Measurements from ENCODE around the gene AGPAT3.

The AGPAT3 gene

DNA sequence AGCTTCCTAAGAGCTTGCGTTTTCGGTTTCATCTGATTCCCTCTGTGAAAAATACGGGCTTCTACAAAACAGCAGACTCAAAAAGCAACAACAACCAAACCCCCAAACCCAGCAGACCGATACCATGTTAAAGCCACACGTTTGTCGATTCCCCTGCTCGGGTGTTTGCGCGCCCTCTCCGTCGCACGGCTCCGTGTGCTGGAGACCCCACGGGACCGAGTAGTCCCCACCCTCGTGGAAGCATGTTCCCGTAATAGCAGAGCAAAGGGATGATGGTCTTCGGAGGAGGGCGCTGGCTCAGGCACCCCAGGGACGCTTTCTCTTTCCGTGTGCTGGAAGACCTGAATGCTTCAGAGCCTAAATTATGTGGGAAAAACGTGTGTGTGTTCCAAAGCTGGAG lies 42.7 kb downstream of the AGPAT3 start:
- DNase-seq (ENCODE audit: low spot score), result no peak

DNA sequence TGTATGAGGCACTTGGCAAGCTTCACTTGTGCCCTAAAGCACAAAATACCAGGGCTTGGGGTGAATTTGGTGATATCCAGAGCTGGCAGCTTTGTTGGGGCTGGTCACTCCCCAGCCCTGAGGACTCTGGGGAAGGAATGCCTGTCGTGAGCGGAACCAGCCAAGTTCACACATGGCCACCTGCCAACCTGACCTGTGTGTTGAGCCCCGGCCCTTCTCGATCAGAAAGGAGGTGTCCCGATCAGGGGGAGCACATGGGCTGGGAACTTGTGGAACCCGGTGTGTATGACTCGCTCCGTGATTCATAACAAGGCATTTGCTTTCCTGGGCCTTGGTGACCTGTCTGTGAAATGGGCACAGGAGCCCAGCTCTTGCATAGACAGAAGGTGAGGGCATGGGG lies 43.1 kb downstream of the AGPAT3 start:
- DNase-seq (ENCODE audit: low spot score), result no peak

DNA sequence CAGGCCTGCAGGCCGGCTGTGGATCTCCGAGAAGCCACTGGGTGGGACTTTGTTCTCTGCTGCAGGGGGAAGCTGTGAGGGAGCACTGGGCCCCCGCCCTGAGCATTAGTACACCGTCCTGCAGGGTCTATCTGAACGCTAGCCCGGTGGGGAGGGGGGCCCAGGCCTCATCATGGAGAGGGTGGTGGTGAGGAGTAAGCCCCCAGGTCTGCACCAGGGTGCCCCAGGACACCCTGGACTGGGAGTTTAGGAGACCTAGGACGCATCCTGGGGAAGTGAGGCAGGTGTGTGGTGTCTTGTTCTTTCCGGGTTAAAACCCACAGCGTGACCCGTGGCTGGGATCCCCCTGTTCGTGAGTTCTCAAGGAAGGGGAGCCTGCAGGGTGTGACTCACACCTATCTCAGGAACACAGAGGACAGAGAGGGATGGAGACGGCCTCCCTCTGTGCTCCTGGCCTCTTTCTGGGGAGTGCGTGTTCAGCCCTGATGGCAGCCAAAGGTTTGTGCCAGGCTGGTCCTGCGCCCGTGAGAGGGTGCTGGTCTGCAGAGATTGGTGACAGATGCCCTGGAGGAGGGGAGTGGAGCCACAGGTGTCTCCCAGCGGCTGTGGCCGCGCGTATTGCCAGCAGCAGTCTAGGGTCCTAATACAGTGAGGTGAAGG lies 44.8 kb downstream of the AGPAT3 start:
- no peak for DNase-seq (ENCODE audit: low spot score)

- no peak for DNase-seq (ENCODE audit: low spot score)
These were observed 45.4 kb downstream of the AGPAT3 start for GRCh38 chr21:43910460-43910859.

DNA sequence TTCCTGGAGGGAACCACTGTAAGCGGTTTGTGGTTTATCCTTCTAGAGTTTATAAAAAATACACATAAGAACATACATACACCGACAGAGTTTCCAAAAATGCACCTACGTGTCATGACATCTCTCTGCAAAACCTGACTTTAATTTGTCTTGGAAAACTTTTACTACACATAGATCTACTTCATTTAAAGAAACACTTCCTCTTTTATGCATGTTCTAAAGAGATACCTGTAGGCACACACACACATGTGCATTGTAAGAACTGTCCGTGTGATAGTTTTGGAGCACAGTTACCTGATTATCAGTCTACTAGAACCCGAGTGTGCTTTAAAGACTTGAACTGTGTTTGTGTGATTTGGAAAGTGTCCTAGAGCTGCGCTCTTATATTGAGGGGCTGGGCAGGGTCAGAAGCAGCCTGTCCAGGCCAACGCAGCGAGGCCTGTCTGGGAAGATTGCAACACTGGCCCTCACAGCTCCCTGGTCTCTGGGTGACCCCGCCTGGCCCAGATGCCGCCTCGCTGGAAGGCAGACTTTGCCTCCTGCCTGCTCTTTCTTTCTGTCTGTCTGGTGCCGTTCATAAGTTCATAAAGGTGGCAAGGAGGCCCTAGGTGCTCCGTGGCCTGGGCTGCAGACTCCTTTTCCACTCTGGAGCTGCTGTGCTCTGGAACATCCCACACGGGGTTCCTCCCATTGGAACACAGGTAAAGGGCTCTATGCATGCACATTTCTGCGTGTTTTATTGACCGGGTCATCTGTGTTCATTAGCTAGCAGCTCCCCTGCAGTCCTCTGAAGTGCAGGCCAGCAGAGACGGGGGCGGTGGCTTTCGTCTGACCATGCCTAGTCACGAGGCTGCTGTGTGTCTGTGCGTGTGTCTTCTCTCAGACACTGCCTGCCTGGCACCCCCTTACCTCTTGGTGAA lies 46.3 kb downstream of the AGPAT3 start:
- DNase-seq (ENCODE audit: low spot score), result no peak

- no peak for DNase-seq (ENCODE audit: low spot score)
These were observed 47.0 kb downstream of the AGPAT3 start for GRCh38 chr21:43911935-43912487.

- no peak for DNase-seq (ENCODE audit: low spot score)
These were observed 47.5 kb downstream of the AGPAT3 start for GRCh38 chr21:43912500-43912899.

DNA sequence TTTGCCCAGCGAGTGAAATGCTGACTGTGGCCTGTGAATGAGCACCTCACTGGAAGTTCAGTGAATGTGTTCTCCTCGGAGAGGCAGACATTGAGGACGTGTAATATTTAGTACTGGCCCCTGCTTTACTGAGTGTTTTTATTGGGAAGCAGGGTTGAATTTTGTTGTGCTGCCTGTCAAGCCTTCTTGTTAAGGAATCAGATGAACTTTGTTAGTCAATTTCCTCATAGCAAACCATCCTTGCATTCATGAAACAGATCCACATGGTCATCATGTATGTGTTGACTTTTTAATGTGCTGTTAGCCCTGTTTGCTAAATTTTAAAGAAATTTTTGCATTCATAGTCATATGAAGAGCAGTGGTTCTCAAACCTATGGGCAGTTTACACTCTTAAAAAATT lies 47.9 kb downstream of the AGPAT3 start:
- no peak for DNase-seq (ENCODE audit: low spot score)

GRCh38 chr21:43913928-43914327 lies 48.9 kb downstream of the AGPAT3 start:
- no peak for DNase-seq (ENCODE audit: low spot score)

DNA sequence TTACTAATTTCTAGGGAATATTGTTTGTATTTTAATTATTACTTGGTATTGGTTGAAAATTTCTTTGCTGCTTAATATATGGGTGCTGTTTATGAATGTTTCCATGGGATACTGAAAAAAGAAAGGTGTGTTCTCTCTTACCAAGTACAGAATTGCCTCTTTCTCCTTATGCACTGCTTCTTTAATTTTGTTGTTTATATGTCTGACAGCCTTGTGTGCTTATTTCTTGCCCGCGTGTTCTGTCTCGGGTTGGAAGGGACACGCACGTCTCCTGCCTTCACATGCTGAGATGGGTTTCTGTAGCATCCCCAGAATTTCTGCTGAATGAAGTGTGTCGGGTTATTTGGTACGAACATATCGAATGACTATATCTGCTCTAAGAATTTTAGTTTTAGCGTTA lies 51.1 kb downstream of the AGPAT3 start:
- DNase-seq (ENCODE audit: low spot score), result no peak

GRCh38 chr21:43916691-43917514 lies 51.9 kb downstream of the AGPAT3 start:
- DNase-seq (ENCODE audit: low spot score), result peak; percentile 51

- peak; percentile 29 for DNase-seq (ENCODE audit: low spot score)
These were observed 52.7 kb downstream of the AGPAT3 start for GRCh38 chr21:43917515-43918384.

DNA sequence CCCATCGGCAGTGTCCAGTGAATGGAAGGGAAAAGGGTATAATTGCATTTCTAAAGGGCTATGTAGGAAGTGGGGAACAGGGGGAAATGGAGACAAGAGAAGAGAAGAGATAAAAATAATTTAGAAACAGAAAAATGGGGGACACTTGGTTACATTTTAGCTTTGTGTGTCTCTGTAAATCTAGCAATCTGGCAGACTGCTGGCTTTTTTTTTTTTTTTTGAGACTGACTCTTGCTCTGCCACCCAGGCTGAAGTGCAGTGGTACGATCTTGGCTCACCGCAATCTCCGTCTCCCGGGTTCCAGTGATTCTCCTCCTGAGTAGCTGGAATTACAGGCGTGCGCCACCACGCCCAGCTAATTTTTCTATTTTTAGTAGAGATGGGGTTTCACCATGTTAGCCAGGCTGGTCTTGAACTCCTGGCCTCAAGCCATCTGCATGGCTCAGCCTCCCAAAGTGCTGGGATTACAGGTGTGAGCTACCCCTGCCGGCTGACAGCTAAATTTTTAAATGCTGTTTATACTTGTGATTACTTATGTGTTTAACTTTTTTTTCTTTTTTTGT lies 53.4 kb downstream of the AGPAT3 start:
- no peak for DNase-seq (ENCODE audit: low spot score)

DNA sequence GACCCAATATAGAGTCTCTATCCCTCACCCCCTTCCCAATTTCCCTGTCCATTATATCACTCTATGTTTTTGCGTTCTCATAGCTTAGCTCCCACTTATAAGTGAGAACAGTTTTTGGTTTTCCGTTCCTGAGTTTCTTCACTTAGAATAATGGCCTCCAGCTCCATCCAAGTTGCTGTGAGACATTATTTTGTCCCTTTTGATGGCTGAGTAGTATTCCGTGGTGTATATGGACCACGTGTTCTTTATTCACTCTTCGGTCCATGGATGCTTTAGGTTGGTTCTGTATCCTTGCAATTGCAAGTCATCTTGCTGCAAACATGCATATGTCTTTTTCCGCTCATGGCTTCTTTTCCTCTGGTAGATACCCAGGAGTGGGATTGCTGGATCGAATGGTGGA lies 54.3 kb downstream of the AGPAT3 start:
- no peak for DNase-seq (ENCODE audit: low spot score)

DNA sequence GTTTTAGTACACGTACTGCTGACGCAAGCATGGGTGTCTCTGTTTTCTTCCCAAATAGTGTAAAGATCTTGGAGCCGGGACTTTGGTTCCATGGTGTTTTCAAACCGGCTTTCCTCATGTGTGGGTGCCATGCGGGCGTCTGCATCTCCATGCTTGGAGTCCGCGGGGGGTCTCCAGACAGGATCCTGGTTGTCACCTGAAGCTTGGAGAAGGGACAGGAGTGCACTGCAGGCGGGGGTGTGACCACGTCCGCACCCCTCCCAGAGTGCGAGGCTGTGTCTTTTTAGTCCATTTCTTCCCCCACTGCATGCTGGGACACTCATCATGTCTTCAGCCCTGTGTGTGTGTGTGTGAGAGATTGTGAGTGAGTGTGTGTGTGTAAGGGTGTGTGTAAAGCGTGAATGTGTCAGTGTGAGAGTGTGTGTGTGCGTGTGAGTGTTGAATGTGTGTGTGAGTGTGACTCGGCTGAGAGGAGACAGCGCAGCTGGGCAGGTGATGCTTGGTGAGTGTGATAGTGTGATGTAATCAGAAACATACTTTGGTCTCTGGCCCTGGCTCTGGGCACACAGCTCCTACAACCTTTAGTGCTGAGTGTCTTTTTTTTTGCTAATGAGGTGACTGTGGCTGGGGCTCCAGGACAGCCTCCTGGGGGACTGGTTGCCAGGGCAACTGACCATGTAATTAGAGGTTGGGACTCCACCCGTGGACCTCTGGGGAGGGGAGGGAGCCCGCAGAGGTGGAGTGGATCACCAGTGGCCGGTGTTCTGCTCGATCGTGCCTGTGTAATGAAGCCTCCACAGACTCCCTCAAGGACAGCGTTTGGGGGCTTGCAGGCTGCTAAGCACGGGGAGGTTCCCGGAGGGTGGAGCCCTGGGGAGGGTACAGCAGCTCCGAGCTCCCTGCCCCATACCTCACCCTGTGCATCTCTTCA lies 55.1 kb downstream of the AGPAT3 start:
- no peak for DNase-seq (ENCODE audit: low spot score)

DNA sequence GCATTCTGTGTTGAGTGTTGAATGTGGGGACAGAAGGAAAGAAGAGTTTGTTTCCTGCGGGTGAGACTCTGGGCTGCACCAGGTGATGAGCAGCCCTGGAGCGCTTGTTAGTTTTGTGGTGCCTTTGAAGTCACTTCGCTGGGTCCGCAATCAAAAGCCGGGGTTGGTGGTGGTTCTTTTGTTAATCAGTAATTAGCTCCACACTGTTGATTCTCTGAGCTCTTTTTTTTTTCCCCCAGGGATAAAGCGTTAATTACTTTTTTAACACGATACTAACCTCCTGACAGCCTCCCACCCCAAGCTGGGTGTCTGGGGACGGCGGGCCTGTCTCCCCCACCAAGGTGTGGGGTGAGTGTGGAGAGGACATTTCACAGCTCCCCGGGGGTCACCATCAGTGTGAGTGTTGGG lies 56.6 kb downstream of the AGPAT3 start:
- DNase-seq (ENCODE audit: low spot score), result peak; percentile 45

GRCh38 chr21:43921979-43922945 lies 57.2 kb downstream of the AGPAT3 start:
- DNase-seq (ENCODE audit: low spot score), result peak; percentile 48

DNA sequence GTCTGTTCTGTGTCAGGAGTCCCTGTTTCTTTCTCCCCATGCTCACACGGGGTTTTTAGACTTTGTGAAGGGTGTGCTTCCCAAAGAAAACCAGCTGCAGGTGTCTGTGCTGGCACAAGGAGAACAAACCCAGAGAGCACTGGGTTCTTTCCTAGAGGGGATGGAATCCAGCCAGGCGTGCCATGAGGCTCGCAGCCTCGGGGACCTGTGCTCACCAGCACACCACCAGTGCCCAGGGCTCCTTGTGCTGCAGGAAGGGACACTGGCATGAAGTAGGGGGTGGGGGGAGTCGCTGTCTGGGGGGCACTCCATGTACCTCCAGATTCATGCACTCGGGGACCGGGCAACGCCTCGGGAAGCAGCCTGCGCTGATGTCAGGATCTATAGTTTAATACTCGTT lies 57.9 kb downstream of the AGPAT3 start:
- no peak for DNase-seq (ENCODE audit: low spot score)

DNA sequence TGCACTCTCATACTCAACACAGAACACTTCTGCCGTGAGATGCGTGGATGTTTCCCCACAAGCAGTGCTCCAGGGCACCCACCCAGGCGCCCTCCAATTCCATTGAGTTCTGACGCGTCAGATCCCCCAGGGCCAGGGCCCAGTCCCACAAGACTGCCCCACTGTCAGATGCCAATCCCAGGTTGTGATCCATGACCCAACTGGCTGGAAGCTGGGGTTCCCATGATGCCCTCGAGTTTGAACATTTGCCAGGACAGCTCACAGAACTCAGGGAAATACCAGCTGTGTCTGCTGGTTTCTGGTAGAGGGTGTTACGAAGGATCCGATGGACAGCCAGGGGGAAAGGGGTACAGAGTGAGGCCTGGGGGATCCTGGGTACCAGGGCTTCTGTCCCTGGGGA lies 58.4 kb downstream of the AGPAT3 start:
- no peak for DNase-seq (ENCODE audit: low spot score)
